SK-N-SH (cell line): ENCODE measurements around the gene CEP290. TPM values are rescaled to one million over a fixed set of nuclear protein-coding genes. Genes with fewer than 3 reads are reported as not detected.

Experiments
- CTCF ChIA-PET: fragments of 300-600, 350-600 bp; formaldehyde crosslinking; extraction: SDS; loops from one replicate; lab custom pipeline; 2021; lab: Yijun Ruan, JAX
- POLR2A ChIA-PET: fragments of 350-600 bp; sonication (Branson Sonifier 250); formaldehyde crosslinking; extraction: SDS; loops from one replicate; lab custom pipeline; 2020; ENCODE audit warnings: antibody characterized with exemption, inconsistent platforms; lab: Yijun Ruan, JAX
- DNase-seq: peaks from one replicate; pipeline ENCODE4 v3.0.0; 2012
- H2AFZ ChIP-seq: fragments of 200-600 bp; sonication (generic); 2 replicates; pipeline ENCODE4 v1.8.1; 2016; ENCODE audit warnings: antibody characterized with exemption, mild to moderate bottlenecking, low read depth
- H3F3A ChIP-seq: fragments of 200-600 bp; sonication (generic); replicated peaks from 2 replicates; pipeline ENCODE3; 2016; ENCODE audit warnings: antibody characterized with exemption, mild to moderate bottlenecking; ENCODE audit not compliant: insufficient read depth
- H3K27ac ChIP-seq, 2 experiments: fragments of 200-500 bp in 1 of 2; fragments of 200-600 bp in 1 of 2; sonication (Bioruptor generic) in 1 of 2; sonication (generic), shearing (Covaris generic) in 1 of 2; 2 replicates each; pipeline versions ENCODE4 v1.5.1 to v1.6.1; 2014 to 2016; ENCODE audit warnings: low read depth in 2 of 2, inconsistent platforms in 1 of 2, low read length in 1 of 2, mild to moderate bottlenecking in 1 of 2, mixed read lengths in 1 of 2
- H3K27me3 ChIP-seq: fragments of 200-600 bp; sonication (generic), shearing (Covaris generic); 2 replicates; pipeline ENCODE4 v1.6.1; 2016; ENCODE audit warnings: mixed run types; ENCODE audit not compliant: insufficient read depth
- H3K36me3 ChIP-seq, 2 experiments: fragments of 200-500 bp in 1 of 2; fragments of 200-600 bp in 1 of 2; sonication (Bioruptor generic) in 1 of 2; sonication (generic) in 1 of 2; replicated peaks in 1 of 2; 2 replicates each; pipeline versions ENCODE3 to v1.5.1; 2014 to 2016; ENCODE audit warnings: low read length in 1 of 2, mild to moderate bottlenecking in 1 of 2; ENCODE audit not compliant: insufficient read depth in 2 of 2, control insufficient read depth in 1 of 2
- H3K4me1 ChIP-seq, 2 experiments: fragments of 200-500 bp in 1 of 2; fragments of 200-600 bp in 1 of 2; sonication (Bioruptor generic) in 1 of 2; sonication (generic), shearing (Covaris generic) in 1 of 2; 2 replicates each; pipeline versions ENCODE4 v1.5.1 to v1.6.1; 2014 to 2016; ENCODE audit warnings: low read depth in 1 of 2, low read length in 1 of 2, mixed run types in 1 of 2; ENCODE audit not compliant: insufficient read depth in 2 of 2, control insufficient read depth in 1 of 2
- H3K4me2 ChIP-seq: fragments of 200-600 bp; sonication (generic), shearing (Covaris generic); 2 replicates; pipeline ENCODE4 v1.6.1; 2017; ENCODE audit warnings: mixed run types
- H3K4me3 ChIP-seq, 2 experiments: fragments of 200-500 bp in 1 of 2; fragments of 200-600 bp in 1 of 2; sonication (Bioruptor generic) in 1 of 2; sonication (generic), shearing (Covaris generic) in 1 of 2; 2 replicates each; pipeline versions ENCODE4 v1.5.1 to v1.8.1; 2014 to 2016; ENCODE audit warnings: low read depth in 2 of 2, inconsistent platforms in 1 of 2, low read length in 1 of 2, mild to moderate bottlenecking in 1 of 2, mixed read lengths in 1 of 2, moderate library complexity in 1 of 2
- H3K79me2 ChIP-seq: fragments of 200-600 bp; sonication (generic); 2 replicates; pipeline ENCODE4 v1.8.1; 2017; ENCODE audit warnings: mild to moderate bottlenecking; ENCODE audit not compliant: insufficient read depth
- H3K9ac ChIP-seq: fragments of 200-600 bp; sonication (generic); 2 replicates; pipeline ENCODE4 v1.6.1; 2017; ENCODE audit warnings: mixed run types
- H3K9me2 ChIP-seq: fragments of 200-600 bp; sonication (generic); 2 replicates; pipeline ENCODE4 v1.6.1; 2017; ENCODE audit warnings: mixed run types
- H3K9me3 ChIP-seq: fragments of 200-600 bp; sonication (generic); 2 replicates; pipeline ENCODE4 v1.6.1; 2017; ENCODE audit warnings: mixed run types, mild to moderate bottlenecking, moderate library complexity
- H4K20me1 ChIP-seq: fragments of 200-600 bp; sonication (generic); 2 replicates; pipeline ENCODE4 v1.6.1; 2017; ENCODE audit warnings: mild to moderate bottlenecking, mixed run types; ENCODE audit not compliant: insufficient read depth
- EP300 ChIP-seq, 2 experiments: IDR thresholded peaks; 2 replicates each; pipeline versions ENCODE4 v1.4.0 to v1.6.1; 2012; ENCODE audit warnings: borderline replicate concordance in 1 of 2, low read depth in 1 of 2, low read length in 1 of 2
- FOXM1 ChIP-seq: IDR thresholded peaks from 2 replicates; pipeline ENCODE4 v1.4.0; 2012; ENCODE audit warnings: low read depth, mild to moderate bottlenecking
- GATA2 ChIP-seq: sonication (generic); formaldehyde crosslinking; IDR thresholded peaks from 2 replicates; pipeline ENCODE4 v1.5.0; 2020; ENCODE audit warnings: mild to moderate bottlenecking, missing genetic modification reagents
- JUND ChIP-seq: IDR thresholded peaks from 2 replicates; pipeline ENCODE4 v1.4.0; 2012
- RCOR1 ChIP-seq: fragments of 150-350 bp; IDR thresholded peaks from 2 replicates; pipeline ENCODE4 v1.6.1; 2017; ENCODE audit warnings: antibody characterized with exemption, low read length
- REST ChIP-seq: IDR thresholded peaks from 2 replicates; pipeline ENCODE4 v1.6.1; 2012; ENCODE audit warnings: mild to moderate bottlenecking, low read depth, low read length, moderate library complexity
- RXRA ChIP-seq: IDR thresholded peaks from 2 replicates; pipeline ENCODE4 v1.4.0; 2012; ENCODE audit warnings: low read depth, mild to moderate bottlenecking, borderline replicate concordance
- USF1 ChIP-seq: IDR thresholded peaks from 2 replicates; pipeline ENCODE4 v1.4.0; 2012; ENCODE audit warnings: low read depth, borderline replicate concordance
- USF2 ChIP-seq: fragments of 150-350 bp; IDR thresholded peaks from 2 replicates; pipeline ENCODE4 v1.6.1; 2017; ENCODE audit warnings: antibody characterized with exemption, low read length, low read depth, borderline replicate concordance
- YY1 ChIP-seq: IDR thresholded peaks from 2 replicates; pipeline ENCODE4 v1.4.0; 2012; ENCODE audit warnings: low read depth, mild to moderate bottlenecking
- WGBS: methylation state at CpG from one replicate; pipeline ENCODE4 v1.1.6; 2017; ENCODE audit warnings: low lambda C conversion rate; 5-methylcytosine and 5-hydroxymethylcytosine counted together
- polyA plus RNA-seq, 3 experiments: library from polyadenylated mRNA; depleted of rRNA; stranded (reverse); fragments of >200 nt; gene quantifications; 2 replicates each; pipeline ENCODE4 v1.2.3, GENCODE V29; 2012

CEP290 gene
- polyA plus RNA-seq, 1 of the 3 experiments (the other 2 are of a cell fraction), result 8.9 TPM

- CTCF ChIA-PET, result interaction anchor here (1.0 kb wide), 1 partner anchor 10 kb away, joined by 3 read pairs; no protein-coding TSS in a partner anchor
Measured at GRCh38 chr12:88006351-88006750, 135.5 kb downstream of the CEP290 start.

More at GRCh38 chr12:88006351-88006750, 135.5 kb downstream of the CEP290 start:
- Histone ChIP-seq H3K27ac (no peak overlapping the region), H3F3A (no peaks in the 10 kb centered on the region), H3K9me3 (peaks cover 19% of the 10 kb centered on the region), H3K9me2 (no peaks in the 10 kb centered on the region), H3K4me2 (no peak overlapping the region), H4K20me1 (no peaks in the 10 kb centered on the region), H3K4me3 (no peak overlapping the region), H3K79me2 (no peaks in the 10 kb centered on the region), H3K9ac (no peak overlapping the region), H2AFZ (no peak overlapping the region), H3K27me3 (no peaks in the 10 kb centered on the region), H3K4me1 (no peaks in the 10 kb centered on the region), H3K36me3 (no peaks in the 10 kb centered on the region)
- WGBS, result 70% methylated on average over 4 of the region's 4 CpGs
- TF ChIP-seq FOXM1 (no peak), RXRA (no peak), REST (no peak), JUND (no peak), GATA2 (no peak), YY1 (no peak), USF2 (no peak), RCOR1 (no peak), EP300 (IDR thresholded peaks at IDR 0.05; ENCODE audit: borderline replicate concordance in 1 of 2, low read depth in 1 of 2, low read length in 1 of 2) (no peak), USF1 (no peak)
- POLR2A ChIA-PET, result no interaction called here
- no peak for DNase-seq
